GM12864 (cell line): ENCODE measurements around the gene SRCIN1.

Experiments used
- DNase-seq: peaks from one replicate; pipeline ENCODE4 v3.0.0-alpha.2; 2011; ENCODE audit warnings: low read depth
- H3K4me3 ChIP-seq: 2 replicates; pipeline ENCODE4 v1.5.1; 2011; ENCODE audit warnings: mild to moderate bottlenecking, low read depth, low read length, control low read depth
- TF ChIP-seq, protein P1 (sequence below): IDR thresholded peaks from 2 replicates; pipeline ENCODE4 v1.5.1; 2011; ENCODE audit warnings: low read depth, mild to moderate bottlenecking, moderate library complexity, low read length, control low read depth, inconsistent platforms; ENCODE audit errors: missing control alignments

The SRCIN1 gene

DNA sequence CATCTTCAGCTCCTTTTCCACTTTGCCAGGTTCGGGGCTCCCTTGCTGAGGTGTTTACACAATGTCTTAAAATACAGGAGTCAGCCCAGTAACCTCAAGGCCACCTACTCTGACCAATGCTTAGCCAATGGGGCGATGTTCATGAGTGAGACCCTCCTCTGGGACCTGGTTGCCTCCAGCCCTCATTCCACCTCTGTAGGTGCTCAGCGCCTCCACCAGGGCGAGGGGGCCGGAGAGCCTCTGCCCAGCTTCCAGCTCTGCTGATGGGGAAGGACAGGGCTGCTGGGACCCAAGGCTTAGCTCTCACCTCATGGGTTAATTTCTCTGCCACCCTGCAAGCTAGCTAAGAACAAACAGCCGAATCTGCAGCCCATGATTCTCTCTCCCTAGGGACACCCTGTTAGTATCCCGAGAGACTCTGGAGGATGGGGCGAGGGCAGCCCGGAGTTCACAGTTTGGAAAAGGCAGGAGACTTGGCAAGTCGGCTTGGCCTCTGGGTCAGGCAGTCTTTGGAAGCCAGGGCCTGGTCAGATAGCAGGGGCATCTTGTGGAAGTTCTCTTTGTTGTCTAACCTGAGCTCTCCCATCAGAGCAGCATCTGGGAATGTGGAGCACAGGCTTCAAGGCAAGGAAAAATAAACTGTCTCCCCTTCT, 16.2 kb downstream of the SRCIN1 start:
- no peak overlapping the region for H3K4me3 ChIP-seq
- TF ChIP-seq, protein P1, sequence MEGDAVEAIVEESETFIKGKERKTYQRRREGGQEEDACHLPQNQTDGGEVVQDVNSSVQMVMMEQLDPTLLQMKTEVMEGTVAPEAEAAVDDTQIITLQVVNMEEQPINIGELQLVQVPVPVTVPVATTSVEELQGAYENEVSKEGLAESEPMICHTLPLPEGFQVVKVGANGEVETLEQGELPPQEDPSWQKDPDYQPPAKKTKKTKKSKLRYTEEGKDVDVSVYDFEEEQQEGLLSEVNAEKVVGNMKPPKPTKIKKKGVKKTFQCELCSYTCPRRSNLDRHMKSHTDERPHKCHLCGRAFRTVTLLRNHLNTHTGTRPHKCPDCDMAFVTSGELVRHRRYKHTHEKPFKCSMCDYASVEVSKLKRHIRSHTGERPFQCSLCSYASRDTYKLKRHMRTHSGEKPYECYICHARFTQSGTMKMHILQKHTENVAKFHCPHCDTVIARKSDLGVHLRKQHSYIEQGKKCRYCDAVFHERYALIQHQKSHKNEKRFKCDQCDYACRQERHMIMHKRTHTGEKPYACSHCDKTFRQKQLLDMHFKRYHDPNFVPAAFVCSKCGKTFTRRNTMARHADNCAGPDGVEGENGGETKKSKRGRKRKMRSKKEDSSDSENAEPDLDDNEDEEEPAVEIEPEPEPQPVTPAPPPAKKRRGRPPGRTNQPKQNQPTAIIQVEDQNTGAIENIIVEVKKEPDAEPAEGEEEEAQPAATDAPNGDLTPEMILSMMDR, result no peak
- no peak for DNase-seq

DNA sequence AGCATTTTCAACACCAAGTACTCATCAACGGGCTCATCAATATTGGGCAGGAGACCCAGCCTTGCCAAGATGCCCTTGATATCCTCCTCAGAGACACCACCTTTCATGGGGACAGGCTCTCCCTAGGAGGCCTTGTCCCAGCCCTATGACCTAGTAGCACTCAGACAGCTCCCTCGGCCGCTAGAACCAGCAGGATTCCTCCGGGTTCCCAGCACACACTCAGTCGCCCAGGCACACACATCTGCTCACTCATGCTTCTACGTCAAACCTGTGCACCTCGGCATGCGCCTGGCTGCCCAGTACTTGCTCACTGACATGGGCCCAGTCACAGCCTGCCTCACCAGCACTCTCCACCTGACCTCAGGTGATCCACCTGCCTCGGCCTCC, 17.0 kb downstream of the SRCIN1 start:
- no peak overlapping the region for H3K4me3 ChIP-seq
- no peak for DNase-seq
- TF ChIP-seq, protein P1, result no peak

GRCh38 chr17:38587947-38588787, 17.6 kb downstream of the SRCIN1 start:
- no peak overlapping the region for H3K4me3 ChIP-seq
- DNase-seq, result no peak
- TF ChIP-seq, protein P1, result no peak

GRCh38 chr17:38587203-38587602, 18.5 kb downstream of the SRCIN1 start:
- no peak for DNase-seq
- TF ChIP-seq, protein P1, result no peak
- no peak overlapping the region for H3K4me3 ChIP-seq

- no peak overlapping the region for H3K4me3 ChIP-seq
- no peak for DNase-seq
- TF ChIP-seq, protein P1, result no peak
Observed at GRCh38 chr17:38586788-38587187, 19.0 kb downstream of the SRCIN1 start.

- no peak for DNase-seq
- H3K4me3 ChIP-seq, result no peak overlapping the region
- TF ChIP-seq, protein P1, result no peak
Observed at GRCh38 chr17:38585918-38586529, 19.7 kb downstream of the SRCIN1 start.
